Ishikawa (cell line): ENCODE results near the gene GFPT1.

Experiments
- CEBPB ChIP-seq: IDR thresholded peaks from 2 replicates; pipeline ENCODE4 v1.6.1; 2012
- CREB1 ChIP-seq: IDR thresholded peaks from 2 replicates; pipeline ENCODE4 v1.6.1; 2012; ENCODE audit warnings: low read depth
- EGR1 ChIP-seq: IDR thresholded peaks from 2 replicates; pipeline ENCODE4 v1.6.1; 2012
- EP300 ChIP-seq: IDR thresholded peaks from 2 replicates; pipeline ENCODE4 v1.6.1; 2012; ENCODE audit warnings: borderline replicate concordance
- FOXM1 ChIP-seq: IDR thresholded peaks from 2 replicates; pipeline ENCODE4 v1.6.1; 2012; ENCODE audit warnings: low read depth, borderline replicate concordance
- MAX ChIP-seq: IDR thresholded peaks from 2 replicates; pipeline ENCODE4 v1.6.1; 2012
- NFIC ChIP-seq: IDR thresholded peaks from 2 replicates; pipeline ENCODE4 v1.6.1; 2012
- RAD21 ChIP-seq: IDR thresholded peaks from 2 replicates; pipeline ENCODE4 v1.6.1; 2012; ENCODE audit warnings: low read depth
- TAF1 ChIP-seq: IDR thresholded peaks from 2 replicates; pipeline ENCODE4 v1.6.1; 2012; ENCODE audit warnings: low read depth, mild to moderate bottlenecking
- TCF12 ChIP-seq: IDR thresholded peaks from 2 replicates; pipeline ENCODE4 v1.6.1; 2012; ENCODE audit warnings: low read depth
- TEAD4 ChIP-seq: IDR thresholded peaks from 2 replicates; pipeline ENCODE4 v1.6.1; 2012
- YY1 ChIP-seq: IDR thresholded peaks from 2 replicates; pipeline ENCODE4 v1.6.1; 2012; ENCODE audit warnings: low read depth
- ZBTB7A ChIP-seq: IDR thresholded peaks from 2 replicates; pipeline ENCODE4 v1.6.1; 2012; ENCODE audit warnings: low read depth
- TF ChIP-seq, protein P1 (sequence below): IDR thresholded peaks from 2 replicates; pipeline ENCODE4 v1.6.1; 2012; ENCODE audit warnings: low read depth, mild to moderate bottlenecking
- TF ChIP-seq, protein P2 (sequence below): IDR thresholded peaks from 2 replicates; pipeline ENCODE4 v1.6.1; 2012

Gene GFPT1

GRCh38 chr2:69400121-69400520 is 13.1 kb upstream of the GFPT1 start:
- TF ChIP-seq CREB1 (no peak), MAX (no peak), NFIC (no peak)

DNA sequence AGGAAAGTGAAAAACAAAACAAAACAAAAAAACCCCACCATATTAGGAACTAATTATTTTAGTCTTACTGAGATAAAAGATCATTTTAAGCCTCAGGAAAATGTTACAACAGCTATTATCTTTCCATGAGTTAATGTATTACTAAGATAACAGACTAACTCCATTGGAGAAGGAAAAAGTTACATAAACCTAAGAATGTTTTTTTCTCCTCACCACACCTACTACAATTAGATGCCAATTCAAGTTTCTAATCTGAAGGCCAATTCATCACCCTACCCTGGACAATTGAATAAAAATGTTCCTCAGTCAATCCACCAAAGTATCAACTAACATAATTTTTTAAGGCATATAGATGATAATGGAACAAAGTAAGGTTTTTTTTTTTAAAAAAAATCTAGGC is 10.2 kb upstream of the GFPT1 start:
- TF ChIP-seq, protein P1, sequence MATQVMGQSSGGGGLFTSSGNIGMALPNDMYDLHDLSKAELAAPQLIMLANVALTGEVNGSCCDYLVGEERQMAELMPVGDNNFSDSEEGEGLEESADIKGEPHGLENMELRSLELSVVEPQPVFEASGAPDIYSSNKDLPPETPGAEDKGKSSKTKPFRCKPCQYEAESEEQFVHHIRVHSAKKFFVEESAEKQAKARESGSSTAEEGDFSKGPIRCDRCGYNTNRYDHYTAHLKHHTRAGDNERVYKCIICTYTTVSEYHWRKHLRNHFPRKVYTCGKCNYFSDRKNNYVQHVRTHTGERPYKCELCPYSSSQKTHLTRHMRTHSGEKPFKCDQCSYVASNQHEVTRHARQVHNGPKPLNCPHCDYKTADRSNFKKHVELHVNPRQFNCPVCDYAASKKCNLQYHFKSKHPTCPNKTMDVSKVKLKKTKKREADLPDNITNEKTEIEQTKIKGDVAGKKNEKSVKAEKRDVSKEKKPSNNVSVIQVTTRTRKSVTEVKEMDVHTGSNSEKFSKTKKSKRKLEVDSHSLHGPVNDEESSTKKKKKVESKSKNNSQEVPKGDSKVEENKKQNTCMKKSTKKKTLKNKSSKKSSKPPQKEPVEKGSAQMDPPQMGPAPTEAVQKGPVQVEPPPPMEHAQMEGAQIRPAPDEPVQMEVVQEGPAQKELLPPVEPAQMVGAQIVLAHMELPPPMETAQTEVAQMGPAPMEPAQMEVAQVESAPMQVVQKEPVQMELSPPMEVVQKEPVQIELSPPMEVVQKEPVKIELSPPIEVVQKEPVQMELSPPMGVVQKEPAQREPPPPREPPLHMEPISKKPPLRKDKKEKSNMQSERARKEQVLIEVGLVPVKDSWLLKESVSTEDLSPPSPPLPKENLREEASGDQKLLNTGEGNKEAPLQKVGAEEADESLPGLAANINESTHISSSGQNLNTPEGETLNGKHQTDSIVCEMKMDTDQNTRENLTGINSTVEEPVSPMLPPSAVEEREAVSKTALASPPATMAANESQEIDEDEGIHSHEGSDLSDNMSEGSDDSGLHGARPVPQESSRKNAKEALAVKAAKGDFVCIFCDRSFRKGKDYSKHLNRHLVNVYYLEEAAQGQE, result no peak

- TF ChIP-seq FOXM1 (no peak), EGR1 (no peak), TAF1 (no peak), TCF12 (no peak), CREB1 (no peak), YY1 (no peak), TEAD4 (no peak), CEBPB (no peak), ZBTB7A (no peak)
- TF ChIP-seq, protein P1, result no peak
Observed at GRCh38 chr2:69395866-69396265, 8.8 kb upstream of the GFPT1 start.

GRCh38 chr2:69393963-69394362 is 6.9 kb upstream of the GFPT1 start:
- TF ChIP-seq YY1, result no peak
- no peak for TF ChIP-seq NFIC
- TF ChIP-seq CEBPB, result no peak
- no peak for TF ChIP-seq MAX
- no peak for TF ChIP-seq ZBTB7A
- no peak for TF ChIP-seq FOXM1
- TF ChIP-seq, protein P1, result no peak

DNA sequence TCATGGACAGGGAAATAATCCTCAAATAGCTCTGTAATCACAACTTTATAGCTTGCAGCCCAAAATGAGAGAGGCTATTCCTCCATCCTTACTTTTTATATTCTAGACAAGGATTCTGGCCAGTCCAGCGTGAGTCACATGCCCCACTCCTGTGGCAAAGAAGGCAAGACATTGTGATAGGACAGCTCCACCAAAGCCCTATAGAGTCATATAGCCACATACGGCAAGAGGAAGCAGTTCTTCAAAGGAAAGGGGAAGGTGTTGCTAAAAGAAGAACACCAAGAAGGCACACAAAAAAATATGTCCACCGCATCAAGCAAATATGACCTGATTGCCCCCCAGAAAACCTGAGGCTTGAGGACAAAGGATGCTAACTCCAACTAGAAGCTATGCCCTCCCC is 3.4 kb upstream of the GFPT1 start:
- no peak for TF ChIP-seq ZBTB7A
- TF ChIP-seq TEAD4, result no peak

- TF ChIP-seq YY1 (no peak), TAF1 (no peak), NFIC (no peak), RAD21 (no peak), CREB1 (no peak), EP300 (no peak), MAX (no peak), TCF12 (no peak), FOXM1 (no peak), CEBPB (no peak)
- TF ChIP-seq, protein P2, sequence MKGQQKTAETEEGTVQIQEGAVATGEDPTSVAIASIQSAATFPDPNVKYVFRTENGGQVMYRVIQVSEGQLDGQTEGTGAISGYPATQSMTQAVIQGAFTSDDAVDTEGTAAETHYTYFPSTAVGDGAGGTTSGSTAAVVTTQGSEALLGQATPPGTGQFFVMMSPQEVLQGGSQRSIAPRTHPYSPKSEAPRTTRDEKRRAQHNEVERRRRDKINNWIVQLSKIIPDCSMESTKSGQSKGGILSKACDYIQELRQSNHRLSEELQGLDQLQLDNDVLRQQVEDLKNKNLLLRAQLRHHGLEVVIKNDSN, result no peak
Observed at GRCh38 chr2:69390001-69390400, 3.0 kb upstream of the GFPT1 start.
